ENCODE measurements around the gene PPFIBP2. TPM values are rescaled to one million over a fixed set of nuclear protein-coding genes. Genes with fewer than 3 reads are reported as not detected.

The PPFIBP2 gene
- total and polyA plus RNA-seq, 2 of the 13 experiments (the other 11 are each of a cell fraction or from before 2014, with no cell fraction given) = 15.0 to 52.5 TPM

- TF ChIP-seq FOXA1 (IDR thresholded peaks at IDR 0.05) = no peak
- TF ChIP-seq FOXA1 (CRISPR knock-in tag; IDR thresholded peaks at IDR 0.05) = peak; percentile 50; the same call in 1 of the 2 replicates
- TF ChIP-seq DNMT3B (CRISPR knock-in tag; conservative IDR thresholded peaks at IDR 0.05) = 0 out of 2 replicates have a peak, but pooled peaks have one; percentile 77
- TF ChIP-seq SAP130 (CRISPR knock-in tag; IDR thresholded peaks at IDR 0.05; ENCODE audit: low read depth) = peak; percentile 62
- 0 out of 2 replicates have a peak, but pooled peaks have one; percentile 35 for TF ChIP-seq SIN3A (IDR thresholded peaks at IDR 0.05; ENCODE audit: borderline replicate concordance, low read depth, low read length)
- TF ChIP-seq TP53 (CRISPR knock-in tag; conservative IDR thresholded peaks at IDR 0.05) = peak; percentile 70; the same call in 1 of the 2 replicates
- no peak for TF ChIP-seq ZNF543 (CRISPR knock-in tag; IDR thresholded peaks at IDR 0.05)
- peak; percentile 76; the same call in 1 of the 2 replicates for TF ChIP-seq HNF1B (CRISPR knock-in tag; IDR thresholded peaks at IDR 0.05)
- TF ChIP-seq HNF4A (CRISPR knock-in tag; IDR thresholded peaks at IDR 0.05) = peak; percentile 78
- peak; percentile 59 for TF ChIP-seq POGZ (CRISPR knock-in tag; IDR thresholded peaks at IDR 0.05)
- 0 out of 2 replicates have a peak, but pooled peaks have one; percentile 11 for TF ChIP-seq ELF3 (CRISPR knock-in tag; IDR thresholded peaks at IDR 0.05)
- no peak for TF ChIP-seq MAZ (IDR thresholded peaks at IDR 0.05; ENCODE audit: borderline replicate concordance, low read depth, low read length)
- peak; percentile 52 for TF ChIP-seq MAZ (CRISPR knock-in tag; IDR thresholded peaks at IDR 0.05; ENCODE audit: low read depth)
- TF ChIP-seq JUND (CRISPR knock-in tag; IDR thresholded peaks at IDR 0.05) = peak; percentile 89
- TF ChIP-seq ZNF614 (CRISPR knock-in tag; IDR thresholded peaks at IDR 0.05; ENCODE audit: borderline replicate concordance) = peak; percentile 59
- peak; percentile 40; the same call in 1 of the 2 replicates for TF ChIP-seq NR2C2 (CRISPR knock-in tag; IDR thresholded peaks at IDR 0.05; ENCODE audit: borderline replicate concordance)
- 0 out of 2 replicates have a peak, but pooled peaks have one; percentile 46 for TF ChIP-seq TBX2 (CRISPR knock-in tag; IDR thresholded peaks at IDR 0.05; ENCODE audit: borderline replicate concordance)
- peak; percentile 68; the same call in 1 of the 2 replicates for TF ChIP-seq ZBTB25 (CRISPR knock-in tag; IDR thresholded peaks at IDR 0.05)
- peak; percentile 26 for TF ChIP-seq SKI (IDR thresholded peaks at IDR 0.05; ENCODE audit: partially characterized antibody)
- peak; percentile 40; the same call in 1 of the 2 replicates for TF ChIP-seq MYPOP (CRISPR knock-in tag; IDR thresholded peaks at IDR 0.05)
- no peak for TF ChIP-seq ZBTB42 (CRISPR knock-in tag; IDR thresholded peaks at IDR 0.05)
- no peak for TF ChIP-seq AGO2 (optimal IDR thresholded peaks at IDR 0.05; ENCODE audit: low read depth, low read length)
- TF ChIP-seq ZNF362 (CRISPR knock-in tag; IDR thresholded peaks at IDR 0.05; ENCODE audit: borderline replicate concordance) = 0 out of 2 replicates have a peak, but pooled peaks have one; percentile 15
- no peak for TF ChIP-seq ZNF207 (IDR thresholded peaks at IDR 0.05; ENCODE audit: borderline replicate concordance)
- TF ChIP-seq TGIF2 (CRISPR knock-in tag; IDR thresholded peaks at IDR 0.05) = no peak
- peak; percentile 54; the same call in 1 of the 2 replicates for TF ChIP-seq ZBTB7B (CRISPR knock-in tag; IDR thresholded peaks at IDR 0.05)
- TF ChIP-seq MED1 (CRISPR knock-in tag; IDR thresholded peaks at IDR 0.05) = peak; percentile 81
- peak; percentile 72 for TF ChIP-seq RARA (CRISPR knock-in tag; IDR thresholded peaks at IDR 0.05)
Measured at GRCh38 chr11:7600205-7600775, 86.5 kb downstream of the PPFIBP2 start (continued).
